CD1c-positive myeloid dendritic cell (primary cell): ENCODE results near the gene DENND1A.
A peak's percentile ranks its signal among the peaks of the same experiment; 100 is the strongest.
"Not testable (repeated sequence)": the region's sequence is repeated elsewhere in the genome, so short reads cannot be mapped to it uniquely, and the experiment has no call there.

ENCODE experiments used
- DNase-seq: peaks from one replicate; pipeline ENCODE4 v3.0.0-alpha.2; 2016; ENCODE audit errors: extremely low spot score

The DENND1A gene

GRCh38 chr9:123652416-123652815, 277.5 kb downstream of the DENND1A start:
- no peak for DNase-seq

DNA sequence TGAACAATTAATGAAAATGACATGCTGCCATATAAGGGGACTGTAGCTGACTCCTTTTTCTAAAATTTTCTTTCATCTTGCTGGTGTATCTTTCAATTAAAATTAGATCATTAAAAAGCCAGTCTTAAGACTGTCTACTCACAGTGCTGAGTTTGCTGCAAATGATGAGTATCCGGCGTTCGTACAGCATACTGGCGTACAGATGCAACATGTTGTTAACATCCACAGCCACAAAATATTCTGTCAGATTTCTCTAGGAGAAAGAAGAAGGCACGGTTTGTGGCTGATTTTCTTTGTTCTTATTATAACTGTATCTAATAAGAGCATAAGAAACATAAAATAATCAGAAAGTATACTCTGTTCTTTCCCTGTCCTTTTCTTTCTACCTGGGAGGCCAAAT, 278.1 kb downstream of the DENND1A start:
- no peak for DNase-seq

GRCh38 chr9:123651273-123651672, 278.7 kb downstream of the DENND1A start:
- DNase-seq: no peak

DNA sequence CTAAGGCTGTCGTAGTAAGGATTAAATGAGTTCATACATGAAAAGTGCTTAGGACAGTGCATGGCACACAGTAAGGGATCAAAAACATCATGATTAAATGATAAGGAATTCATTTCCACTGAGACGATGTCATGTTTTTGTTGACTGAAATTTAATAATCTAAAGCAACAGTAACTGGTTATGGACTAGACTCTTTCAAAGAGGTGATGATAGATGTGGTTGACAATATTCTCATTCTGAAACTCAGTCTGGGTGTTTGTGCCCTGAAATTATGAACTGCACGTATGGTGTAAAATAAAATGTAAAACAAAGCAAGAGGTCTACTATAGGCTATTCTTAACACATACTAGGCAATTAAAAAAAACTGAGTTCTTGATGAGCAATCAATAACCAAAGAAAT, 280.0 kb downstream of the DENND1A start:
- no peak for DNase-seq

GRCh38 chr9:123647145-123647544, 282.8 kb downstream of the DENND1A start:
- no peak for DNase-seq

DNA sequence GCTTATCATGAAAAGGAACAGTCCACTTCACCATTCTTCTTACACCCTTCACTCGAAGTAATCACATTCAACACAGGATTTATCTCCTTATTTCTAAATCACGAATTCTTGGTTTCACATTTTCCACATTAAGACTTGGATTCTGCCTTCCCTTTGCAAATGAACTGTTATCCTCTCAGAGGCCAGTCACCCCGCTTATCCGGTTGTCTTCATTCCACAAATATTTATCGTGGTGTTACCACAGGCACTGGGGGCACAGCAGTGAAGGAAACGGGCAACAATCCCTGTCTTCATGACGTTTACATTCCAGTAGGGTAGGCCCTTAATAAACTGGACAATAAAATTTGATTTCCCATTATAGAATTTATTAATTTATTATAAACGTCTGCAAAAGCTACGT, 284.2 kb downstream of the DENND1A start:
- no peak for DNase-seq

GRCh38 chr9:123645126-123645525, 284.8 kb downstream of the DENND1A start:
- no peak for DNase-seq

DNA sequence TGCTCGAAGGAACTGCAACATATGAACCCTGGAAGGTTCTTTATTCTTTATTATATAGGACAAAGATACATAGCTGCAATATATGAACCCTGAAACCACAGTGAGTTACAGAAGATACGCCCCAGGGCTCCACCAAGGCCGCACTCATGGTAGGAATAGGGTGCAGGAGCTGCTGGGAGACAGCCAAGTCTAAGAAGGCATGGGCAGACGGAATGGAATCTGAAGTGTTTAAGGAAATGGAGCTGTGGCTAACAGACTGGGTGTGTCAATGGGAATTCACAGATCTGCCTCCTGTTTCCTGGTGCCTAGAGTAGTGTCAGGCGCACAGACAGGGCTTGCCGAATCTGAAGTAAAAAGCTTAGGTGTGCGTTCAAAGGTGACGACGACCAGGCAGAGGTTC, 286.4 kb downstream of the DENND1A start:
- no peak for DNase-seq

DNA sequence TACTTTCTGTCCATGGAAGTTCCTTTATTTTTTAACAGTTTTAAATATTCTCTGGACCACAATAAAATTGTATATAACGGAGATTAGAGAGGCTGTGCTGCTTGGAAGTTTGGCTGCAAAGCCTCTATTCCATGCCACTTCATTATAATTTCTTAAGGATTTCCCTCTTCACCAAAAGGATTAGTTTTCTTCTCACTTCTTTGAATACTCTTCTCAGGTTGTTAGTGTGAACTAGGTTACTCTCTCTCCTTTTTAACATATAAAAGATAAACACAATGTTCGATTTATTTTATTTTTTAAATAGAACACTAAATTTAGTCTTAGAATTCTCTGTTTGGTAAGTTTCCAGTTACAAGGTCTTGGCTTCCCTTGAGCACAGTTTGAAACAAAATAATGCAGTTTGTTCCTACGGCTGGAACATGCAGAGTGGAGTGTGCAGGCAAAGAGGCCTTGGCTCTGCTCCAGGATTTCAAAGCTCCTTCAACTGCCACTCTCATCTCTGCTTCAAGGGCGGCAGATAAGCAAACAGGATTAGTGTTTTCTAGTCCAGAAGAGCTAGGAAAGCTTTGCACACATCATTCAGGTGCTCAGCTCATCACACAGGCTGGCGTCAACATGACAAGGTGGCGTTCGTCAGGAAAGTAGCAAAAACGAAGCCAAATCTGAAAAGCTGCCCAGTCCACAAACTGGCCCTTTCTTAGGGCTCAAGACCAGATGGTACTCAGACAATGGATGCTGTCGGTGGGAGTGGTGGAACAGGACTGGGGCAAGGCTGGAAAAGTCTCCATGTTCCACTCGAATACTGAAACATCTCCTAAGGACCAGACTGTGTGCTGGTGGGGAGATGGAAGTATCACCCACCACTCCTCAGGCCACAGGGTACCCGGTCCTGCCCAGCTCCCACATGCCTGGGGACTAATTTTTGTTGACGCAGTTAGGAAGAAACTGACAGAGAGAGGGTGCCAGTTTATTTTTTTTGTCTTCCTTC, 287.3 kb downstream of the DENND1A start:
- DNase-seq: no peak

DNA sequence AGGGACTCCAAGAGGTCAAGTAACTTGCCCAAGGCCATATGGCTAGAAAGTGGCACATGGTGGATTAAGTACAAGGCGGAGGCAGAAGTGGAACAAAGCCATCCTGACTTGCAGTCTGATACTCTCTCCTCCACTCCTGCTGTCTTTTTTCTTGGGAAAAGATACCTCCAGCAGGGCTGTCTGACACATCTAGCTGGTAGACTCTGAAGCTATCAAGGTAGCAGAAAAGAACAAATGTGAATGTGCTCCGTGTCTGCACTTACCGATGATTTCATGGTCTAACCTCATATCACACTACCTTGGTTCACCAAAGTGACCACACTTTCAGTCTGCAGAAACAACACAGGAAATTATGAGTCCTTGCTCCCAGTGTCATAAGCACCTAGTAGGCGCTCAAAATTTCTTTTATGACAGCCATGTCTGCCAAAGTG, 289.1 kb downstream of the DENND1A start:
- no peak for DNase-seq

GRCh38 chr9:123639743-123640142, 290.2 kb downstream of the DENND1A start:
- no peak for DNase-seq

DNA sequence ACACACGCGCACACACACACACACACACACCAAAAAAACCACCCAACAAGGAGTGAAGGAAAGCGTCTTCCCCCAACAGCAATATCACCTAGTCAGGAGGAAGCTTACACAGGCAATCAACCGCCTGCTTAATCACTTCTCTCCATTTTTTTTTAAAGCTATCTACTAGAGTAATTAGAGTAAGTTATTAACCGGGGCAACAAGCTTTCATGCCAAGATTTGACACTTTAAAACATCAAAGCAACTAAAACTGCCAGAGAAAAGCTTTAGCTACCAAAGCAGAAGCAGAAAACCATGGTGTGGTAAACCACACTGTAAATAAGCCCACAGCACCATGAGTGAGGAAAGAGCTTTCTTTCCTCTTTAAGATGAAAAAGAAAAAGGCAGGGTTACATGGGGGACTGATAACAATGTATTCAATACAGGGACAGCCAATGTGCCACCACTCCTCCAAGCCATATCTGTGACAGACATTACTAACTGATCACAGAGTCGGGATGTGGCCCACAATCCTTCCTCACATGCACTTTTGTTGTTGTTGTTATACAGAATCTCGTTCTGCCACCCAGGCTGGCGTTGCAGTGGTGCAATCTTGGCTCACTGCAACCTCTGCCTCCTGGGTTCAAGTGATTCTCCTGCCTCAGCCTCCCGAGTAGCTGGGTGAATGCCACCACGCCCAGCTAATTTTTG, 291.8 kb downstream of the DENND1A start:
- peak; percentile 11 for DNase-seq

GRCh38 chr9:123637606-123637944, 292.4 kb downstream of the DENND1A start:
- no peak for DNase-seq

DNA sequence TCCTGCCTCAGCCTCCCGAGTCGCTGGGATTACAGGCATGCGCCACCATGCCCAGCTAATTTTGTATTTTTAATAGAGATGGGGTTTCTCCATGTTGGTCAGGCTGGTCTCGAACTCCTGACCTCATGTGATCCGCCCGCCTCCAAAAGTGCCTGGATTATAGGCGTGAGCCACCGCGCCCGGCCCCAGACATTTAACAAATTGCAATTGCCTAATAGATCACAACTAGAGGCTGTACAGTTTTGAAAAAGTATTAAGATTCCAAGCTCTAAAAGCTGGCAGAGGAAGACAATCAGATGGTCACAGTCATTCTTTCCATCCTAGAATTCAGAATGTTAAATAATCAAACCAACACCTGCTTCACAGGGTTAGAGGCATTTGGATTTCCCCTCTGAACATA, 293.1 kb downstream of the DENND1A start:
- not testable (repeated sequence) for DNase-seq

DNA sequence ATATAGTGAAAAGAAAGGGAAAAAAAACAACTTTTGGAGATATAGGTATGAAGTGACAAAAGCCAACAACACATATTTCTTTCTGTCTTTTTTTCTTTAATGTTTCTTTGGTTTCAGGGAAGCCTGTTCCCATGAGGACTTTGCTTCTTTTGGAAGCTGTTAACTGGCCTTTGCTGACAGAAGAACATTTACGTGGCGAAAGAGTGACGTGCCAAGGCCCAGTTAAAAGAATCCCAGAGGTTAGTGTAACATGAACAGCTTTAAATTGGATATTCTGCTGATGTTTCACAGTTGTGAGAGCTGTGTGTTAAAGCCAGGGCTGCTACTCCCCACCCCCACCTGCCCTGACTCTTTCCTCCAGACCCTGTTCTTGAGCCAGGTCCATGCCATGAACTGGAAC, 298.1 kb downstream of the DENND1A start:
- no peak for DNase-seq

DNA sequence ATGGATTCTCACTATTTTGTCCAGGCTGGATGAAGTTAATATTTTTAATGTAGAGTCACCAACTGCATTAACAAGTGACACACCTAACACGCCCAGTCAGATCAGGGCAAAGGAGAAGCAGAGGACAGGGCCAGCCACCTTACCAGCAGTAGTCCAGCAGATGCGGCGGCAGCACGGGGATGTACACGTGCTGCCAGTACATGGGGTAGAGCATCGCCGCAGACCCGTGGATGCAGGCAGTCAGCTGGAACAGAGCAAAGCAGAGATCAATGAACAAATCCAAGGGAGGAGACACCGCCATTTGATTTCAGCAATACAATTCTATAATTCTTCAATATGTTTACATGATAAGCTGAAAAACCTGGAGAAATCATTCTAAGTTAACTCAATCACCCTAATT, 299.7 kb downstream of the DENND1A start:
- no peak for DNase-seq

GRCh38 chr9:123629531-123629930, 300.4 kb downstream of the DENND1A start:
- no peak for DNase-seq

- DNase-seq: no peak
These were observed 307.1 kb downstream of the DENND1A start for GRCh38 chr9:123622711-123623241.

- no peak for DNase-seq
These were observed 309.7 kb downstream of the DENND1A start for GRCh38 chr9:123620239-123620638.

DNA sequence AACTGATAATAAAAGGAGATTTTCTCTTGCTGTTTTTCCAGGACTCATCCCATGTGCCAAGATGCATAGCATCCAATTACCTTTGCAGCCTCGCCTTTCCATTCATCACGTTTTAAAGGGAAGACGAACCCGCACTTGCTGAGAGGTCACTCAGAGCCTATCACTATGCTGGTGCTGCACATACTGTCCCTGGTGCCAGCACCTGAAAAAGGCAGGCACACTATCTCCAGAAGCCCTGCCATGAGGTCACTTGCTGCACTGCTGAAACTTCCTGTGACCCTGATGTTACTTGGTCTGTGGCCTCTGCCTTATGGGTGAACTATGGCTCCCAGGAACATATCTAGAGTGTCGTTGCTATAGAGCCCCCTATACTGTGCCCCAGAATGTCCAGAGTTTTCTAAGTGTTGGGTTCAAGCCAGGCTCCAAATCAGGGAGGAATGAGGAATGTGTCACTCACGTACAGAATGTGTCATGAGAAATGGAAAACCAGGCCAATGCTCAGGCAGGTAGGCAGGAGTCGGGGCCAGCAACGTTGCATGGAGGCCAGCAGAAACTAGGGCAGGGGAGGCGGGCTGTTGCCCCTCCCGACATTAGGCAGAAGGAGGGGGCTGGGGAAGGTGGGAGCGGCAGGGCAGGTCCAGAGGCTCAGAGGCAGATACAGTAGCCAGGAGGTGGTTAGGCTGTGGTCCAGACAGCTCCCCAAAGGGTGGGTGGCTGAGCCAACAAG, 311.8 kb downstream of the DENND1A start:
- no peak for DNase-seq

- DNase-seq: no peak
These were observed 312.6 kb downstream of the DENND1A start for GRCh38 chr9:123617286-123617685.

GRCh38 chr9:123616707-123617106, 313.2 kb downstream of the DENND1A start:
- DNase-seq: no peak
